Loucy (cell line): Measurements from ENCODE around the gene ETS1.

ENCODE experiments used
- H2AFZ ChIP-seq: fragments of 200-600 bp; sonication (generic); 2 replicates; pipeline ENCODE4 v1.6.0; 2016; ENCODE audit warnings: antibody characterized with exemption, mild to moderate bottlenecking, low read length, moderate library complexity
- H3F3A ChIP-seq: fragments of 200-600 bp; 2 replicates; pipeline ENCODE4 v1.6.0; 2016; ENCODE audit warnings: antibody characterized with exemption, low read depth, mild to moderate bottlenecking
- H3K27me3 ChIP-seq: fragments of 200-600 bp; sonication (generic); 2 replicates; pipeline ENCODE4 v1.6.1; 2014; ENCODE audit warnings: low read length, mild to moderate bottlenecking; ENCODE audit not compliant: insufficient read depth, poor library complexity, severe bottlenecking
- H3K36me3 ChIP-seq: fragments of 200-600 bp; sonication (generic); 2 replicates; pipeline ENCODE4 v1.6.1; 2016; ENCODE audit warnings: low read length; ENCODE audit not compliant: insufficient read depth
- H3K4me1 ChIP-seq: fragments of 200-600 bp; sonication (generic); 2 replicates; pipeline ENCODE4 v1.5.1; 2014; ENCODE audit warnings: low read length, mild to moderate bottlenecking; ENCODE audit not compliant: insufficient read depth, poor library complexity, severe bottlenecking
- H3K4me2 ChIP-seq: fragments of 200-600 bp; sonication (generic); 2 replicates; pipeline ENCODE4 v1.6.0; 2014; ENCODE audit warnings: antibody characterized with exemption, low read length, low read depth, mild to moderate bottlenecking; ENCODE audit not compliant: poor library complexity, severe bottlenecking
- H3K4me3 ChIP-seq: fragments of 200-600 bp; sonication (generic); 2 replicates; pipeline ENCODE4 v1.5.1; 2014; ENCODE audit warnings: low read length, mild to moderate bottlenecking, mixed read lengths; ENCODE audit not compliant: poor library complexity, severe bottlenecking
- H3K79me2 ChIP-seq: fragments of 200-600 bp; sonication (generic); 2 replicates; pipeline ENCODE4 v1.6.1; 2014; ENCODE audit warnings: low read length; ENCODE audit not compliant: insufficient read depth
- H3K9ac ChIP-seq: fragments of 200-600 bp; sonication (generic); 2 replicates; pipeline ENCODE4 v1.6.0; 2014; ENCODE audit warnings: mild to moderate bottlenecking, low read depth, low read length, moderate library complexity; ENCODE audit not compliant: poor library complexity, severe bottlenecking
- H3K9me2 ChIP-seq: fragments of 200-600 bp; sonication (generic); replicated peaks from 2 replicates; pipeline ENCODE4 v1.6.1; 2016; ENCODE audit warnings: low read depth, low read length, mixed read lengths
- H3K9me3 ChIP-seq: fragments of 200-600 bp; sonication (generic); 2 replicates; pipeline ENCODE4 v1.6.1; 2014; ENCODE audit warnings: mild to moderate bottlenecking, antibody characterized with exemption, low read length, low read depth; ENCODE audit not compliant: insufficient read depth
- H4K20me1 ChIP-seq: fragments of 200-600 bp; sonication (generic); 2 replicates; pipeline ENCODE4 v1.6.0; 2014; ENCODE audit warnings: antibody characterized with exemption, low read length, mild to moderate bottlenecking; ENCODE audit not compliant: insufficient read depth, poor library complexity, severe bottlenecking
- EZH2phosphoT487 ChIP-seq: fragments of 200-600 bp; IDR thresholded peaks from 2 replicates; pipeline ENCODE4 v1.6.1; 2018; ENCODE audit warnings: antibody characterized with exemption, mild to moderate bottlenecking, moderate library complexity, borderline replicate concordance
- TF ChIP-seq, protein P1 (sequence below): fragments of 200-600 bp; sonication (generic); conservative IDR thresholded peaks from 2 replicates; pipeline ENCODE4 v1.5.1; 2014; ENCODE audit warnings: mild to moderate bottlenecking, antibody characterized with exemption, low read length

Gene ETS1

DNA sequence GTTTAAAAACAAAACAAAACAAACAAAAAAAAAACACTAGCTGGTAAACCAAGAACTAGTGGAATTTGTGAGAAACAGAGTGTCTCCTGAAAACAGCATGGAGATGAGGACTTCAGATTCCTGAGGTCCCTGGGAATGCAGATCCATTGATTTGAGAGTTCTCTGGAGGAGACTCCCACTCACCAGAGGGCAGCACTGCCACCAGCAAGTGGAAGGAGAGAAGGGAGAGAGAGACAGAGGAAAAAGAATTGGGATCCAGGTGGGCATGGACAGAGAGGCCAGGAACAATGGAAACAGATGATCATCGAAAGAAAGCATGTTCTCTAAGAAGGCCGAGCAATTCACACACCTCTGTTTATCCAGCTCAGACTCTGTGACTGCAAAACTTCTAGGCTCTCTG is 31.8 kb downstream of the ETS1 start:
- no peaks in the 10 kb centered on the region for H3K36me3 ChIP-seq
- H3K9ac ChIP-seq: no peak overlapping the region
- no peaks in the 10 kb centered on the region for H3K9me3 ChIP-seq
- H3K9me2 ChIP-seq: no peaks in the 10 kb centered on the region
- TF ChIP-seq EZH2phosphoT487: no peak
- TF ChIP-seq, protein P1, sequence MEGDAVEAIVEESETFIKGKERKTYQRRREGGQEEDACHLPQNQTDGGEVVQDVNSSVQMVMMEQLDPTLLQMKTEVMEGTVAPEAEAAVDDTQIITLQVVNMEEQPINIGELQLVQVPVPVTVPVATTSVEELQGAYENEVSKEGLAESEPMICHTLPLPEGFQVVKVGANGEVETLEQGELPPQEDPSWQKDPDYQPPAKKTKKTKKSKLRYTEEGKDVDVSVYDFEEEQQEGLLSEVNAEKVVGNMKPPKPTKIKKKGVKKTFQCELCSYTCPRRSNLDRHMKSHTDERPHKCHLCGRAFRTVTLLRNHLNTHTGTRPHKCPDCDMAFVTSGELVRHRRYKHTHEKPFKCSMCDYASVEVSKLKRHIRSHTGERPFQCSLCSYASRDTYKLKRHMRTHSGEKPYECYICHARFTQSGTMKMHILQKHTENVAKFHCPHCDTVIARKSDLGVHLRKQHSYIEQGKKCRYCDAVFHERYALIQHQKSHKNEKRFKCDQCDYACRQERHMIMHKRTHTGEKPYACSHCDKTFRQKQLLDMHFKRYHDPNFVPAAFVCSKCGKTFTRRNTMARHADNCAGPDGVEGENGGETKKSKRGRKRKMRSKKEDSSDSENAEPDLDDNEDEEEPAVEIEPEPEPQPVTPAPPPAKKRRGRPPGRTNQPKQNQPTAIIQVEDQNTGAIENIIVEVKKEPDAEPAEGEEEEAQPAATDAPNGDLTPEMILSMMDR: peak; percentile 54
- H3K79me2 ChIP-seq: no peaks in the 10 kb centered on the region
- no peaks in the 10 kb centered on the region for H4K20me1 ChIP-seq
- no peak overlapping the region for H2AFZ ChIP-seq
- no peaks in the 10 kb centered on the region for H3K27me3 ChIP-seq
- no peak overlapping the region for H3K4me3 ChIP-seq
- H3F3A ChIP-seq: 0 out of 2 replicates have a peak, but pooled peaks cover 4% of the 10 kb centered on the region
- no peak overlapping the region for H3K4me2 ChIP-seq
- peaks cover 50% of the 10 kb centered on the region for H3K4me1 ChIP-seq

- H3K79me2 ChIP-seq: no peaks in the 10 kb centered on the region
- no peaks in the 10 kb centered on the region for H3K9me2 ChIP-seq
- H3K4me3 ChIP-seq: no peak overlapping the region
- peak overlapping the region; percentile 24 for H3K4me2 ChIP-seq
- no peaks in the 10 kb centered on the region for H4K20me1 ChIP-seq
- H3F3A ChIP-seq: 0 out of 2 replicates have a peak, but pooled peaks cover 6% of the 10 kb centered on the region
- no peak overlapping the region for H2AFZ ChIP-seq
- TF ChIP-seq, protein P1: peak; percentile 80
- TF ChIP-seq EZH2phosphoT487: no peak
- no peaks in the 10 kb centered on the region for H3K9me3 ChIP-seq
- H3K4me1 ChIP-seq: peaks cover 52% of the 10 kb centered on the region
- H3K9ac ChIP-seq: peak overlapping the region; percentile 41
- no peaks in the 10 kb centered on the region for H3K36me3 ChIP-seq
- no peaks in the 10 kb centered on the region for H3K27me3 ChIP-seq
Measured at GRCh38 chr11:128553662-128554362, 33.5 kb downstream of the ETS1 start.

DNA sequence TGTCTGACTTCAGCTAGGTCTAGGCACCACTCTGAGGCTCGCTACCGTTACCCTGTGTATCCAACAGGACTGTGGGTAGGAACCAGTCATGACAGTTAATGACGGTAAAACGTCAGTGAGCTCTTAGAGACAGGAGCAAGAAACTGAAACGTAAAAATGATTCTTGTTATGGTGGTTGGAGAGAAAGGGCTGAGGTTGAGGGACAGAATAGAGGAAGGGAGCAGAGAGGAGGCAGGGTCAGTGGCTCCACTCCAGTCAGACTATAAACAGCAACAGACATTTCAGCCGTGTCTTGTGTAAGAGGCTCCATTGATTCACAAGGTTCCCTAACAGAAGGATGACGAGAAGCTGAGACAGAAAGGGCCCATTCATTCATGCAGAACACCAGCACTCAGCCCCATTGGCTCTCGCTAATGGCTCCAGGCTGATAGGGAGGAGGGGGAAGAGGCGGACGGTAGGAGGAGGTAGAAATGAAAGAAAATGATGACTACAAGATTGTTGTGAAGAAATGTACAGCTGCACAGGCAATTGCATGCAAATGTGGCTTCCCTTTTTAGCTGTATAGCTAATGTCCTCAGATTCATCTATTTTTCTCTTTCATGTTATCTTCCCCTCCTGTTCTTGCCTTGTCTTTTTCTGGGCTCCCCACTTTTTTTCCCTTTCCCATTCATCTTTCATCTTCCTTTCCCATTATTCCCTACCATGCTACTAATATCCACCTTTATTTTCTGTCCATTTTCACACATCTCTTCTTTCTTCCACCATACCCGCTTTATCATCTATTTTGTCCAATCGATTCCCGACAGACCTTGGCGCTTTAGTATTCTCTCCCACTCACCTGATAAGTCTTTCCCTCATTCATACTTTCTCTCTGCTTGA is 34.3 kb downstream of the ETS1 start:
- Histone ChIP-seq H3K9ac (peak overlapping the region; percentile 41), H3K9me3 (no peaks in the 10 kb centered on the region), H3K27me3 (no peaks in the 10 kb centered on the region), H3K79me2 (no peaks in the 10 kb centered on the region), H2AFZ (peak overlapping the region; percentile 44; the same call in 1 of the 2 replicates), H3K4me1 (peaks cover 54% of the 10 kb centered on the region), H4K20me1 (no peaks in the 10 kb centered on the region), H3F3A (0 out of 2 replicates have a peak, but pooled peaks cover 5% of the 10 kb centered on the region), H3K4me2 (peak overlapping the region; percentile 24), H3K36me3 (no peaks in the 10 kb centered on the region), H3K4me3 (no peak overlapping the region), H3K9me2 (no peaks in the 10 kb centered on the region)
- no peak for TF ChIP-seq EZH2phosphoT487
- TF ChIP-seq, protein P1: no peak
